ENCODE results near the gene SOS1. TPM values are rescaled to one million over a fixed set of nuclear protein-coding genes. Genes with fewer than 3 reads are reported as not detected.
A peak's percentile ranks its signal among the peaks of the same experiment; 100 is the strongest.

The SOS1 gene
- total RNA-seq, 2 experiments from 2014 or later: 16.8 to 17.1 TPM

DNA sequence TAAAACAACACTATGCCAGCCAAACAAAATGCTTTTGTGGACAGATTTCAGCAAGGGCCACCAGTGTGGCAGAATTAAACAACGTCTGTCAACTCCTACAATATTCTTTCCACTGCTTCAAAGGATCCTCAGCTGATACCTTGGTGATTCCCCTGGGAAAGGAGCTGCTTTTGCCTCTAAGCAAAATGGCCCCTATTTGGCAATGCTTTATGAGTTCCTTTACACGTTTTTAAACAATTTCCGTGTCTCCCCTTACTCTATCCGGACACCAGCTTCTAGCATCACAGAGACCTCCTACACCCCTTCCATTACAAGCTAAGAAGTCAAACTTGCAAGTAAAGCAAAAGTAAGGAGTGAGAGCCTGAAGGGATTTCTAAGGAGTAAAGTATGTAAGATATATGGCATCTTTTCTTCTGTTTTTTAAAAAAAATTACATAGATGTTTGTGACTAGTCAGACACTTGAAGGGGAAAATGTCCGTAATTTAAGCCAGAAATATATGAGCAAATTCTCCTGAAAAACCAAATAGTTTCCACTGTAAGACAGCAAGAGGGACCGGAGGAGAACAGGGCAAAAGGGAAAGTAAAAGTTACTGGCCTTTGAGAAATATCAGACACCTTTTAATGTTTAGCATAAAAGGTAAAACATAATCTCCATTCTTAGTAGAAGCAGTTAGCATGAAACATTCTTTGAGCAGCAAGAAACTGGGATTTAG, 1.9 kb downstream of the SOS1 start:
- H3K36me3 Mint-ChIP-seq (ENCODE audit: low read depth): peaks cover 11% of the 10 kb centered on the region
- intact Hi-C loops (cut with micrococcal nuclease): loop anchor here (2.0 kb wide), 2 partner anchors 50 to 172 kb away; no protein-coding TSS in a partner anchor
- peak overlapping the region; percentile 80 for H3K27ac Mint-ChIP-seq
- peak overlapping the region; percentile 80 for H3K4me3 Mint-ChIP-seq
- peaks cover 50% of the 10 kb centered on the region for H3K4me1 Mint-ChIP-seq (ENCODE audit: low read depth)
- no peaks in the 10 kb centered on the region for H3K9me3 Mint-ChIP-seq
- H3K27me3 Mint-ChIP-seq (ENCODE audit: low read depth): no peaks in the 10 kb centered on the region
- DNase-seq: no peak
- CTCF ChIA-PET: interaction anchor here (0.6 to 4.3 kb wide), 12 partner anchors 9 to 171 kb away, joined by 3 to 53 read pairs (median 4); no protein-coding TSS in a partner anchor

DNA sequence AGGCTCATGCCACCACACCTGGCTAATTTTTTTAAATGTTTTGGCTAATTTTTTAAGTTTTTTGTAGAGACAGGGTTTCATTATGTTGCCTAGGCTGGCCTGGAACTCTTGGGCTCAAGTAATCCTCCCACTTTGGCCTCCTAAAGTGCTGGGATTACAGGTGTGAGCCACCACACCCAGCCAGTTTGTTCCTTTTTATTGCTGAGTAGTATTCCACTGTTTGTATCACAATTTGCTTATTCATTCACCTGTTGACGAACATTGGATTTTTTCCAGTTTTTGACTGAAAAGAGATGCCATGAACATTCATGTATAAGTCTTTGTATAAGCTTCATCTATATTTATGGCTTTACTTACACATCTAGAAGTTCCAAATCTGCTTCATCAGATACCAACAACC, 5.3 kb downstream of the SOS1 start:
- Mint-ChIP-seq H3K4me1 (ENCODE audit: low read depth) (peaks cover 56% of the 10 kb centered on the region), H3K27ac (no peak overlapping the region), H3K9me3 (no peaks in the 10 kb centered on the region), H3K27me3 (ENCODE audit: low read depth) (no peaks in the 10 kb centered on the region), H3K36me3 (ENCODE audit: low read depth) (peaks cover 16% of the 10 kb centered on the region), H3K4me3 (no peak overlapping the region)
- CTCF ChIA-PET: no interaction called here
- intact Hi-C loops (cut with micrococcal nuclease): no loop called here
- no peak for DNase-seq

DNA sequence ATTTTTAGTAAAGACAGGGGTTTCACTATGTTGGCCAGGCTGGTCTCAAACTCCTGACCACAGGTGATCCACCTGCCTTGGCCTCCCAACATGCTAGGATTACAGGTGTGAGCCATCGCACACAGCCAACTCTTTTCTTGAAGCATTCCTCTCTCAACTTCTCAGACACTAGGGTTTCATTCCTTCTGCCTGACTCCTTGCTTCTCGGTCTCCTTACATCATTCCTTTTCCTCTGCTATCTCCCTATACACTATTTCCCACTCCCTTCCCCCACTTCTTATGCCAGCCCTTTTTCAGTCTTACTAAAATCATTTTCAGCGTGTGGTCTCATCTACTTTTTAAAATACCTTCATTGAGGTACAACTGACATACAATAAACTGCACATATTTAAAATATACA, 6.1 kb downstream of the SOS1 start:
- Mint-ChIP-seq H3K27ac (no peak overlapping the region), H3K36me3 (ENCODE audit: low read depth) (peaks cover 16% of the 10 kb centered on the region), H3K4me1 (ENCODE audit: low read depth) (peaks cover 59% of the 10 kb centered on the region), H3K9me3 (no peaks in the 10 kb centered on the region), H3K4me3 (no peak overlapping the region), H3K27me3 (ENCODE audit: low read depth) (no peaks in the 10 kb centered on the region)
- DNase-seq: no peak
- CTCF ChIA-PET: no interaction called here
- intact Hi-C loops (cut with micrococcal nuclease): no loop called here

DNA sequence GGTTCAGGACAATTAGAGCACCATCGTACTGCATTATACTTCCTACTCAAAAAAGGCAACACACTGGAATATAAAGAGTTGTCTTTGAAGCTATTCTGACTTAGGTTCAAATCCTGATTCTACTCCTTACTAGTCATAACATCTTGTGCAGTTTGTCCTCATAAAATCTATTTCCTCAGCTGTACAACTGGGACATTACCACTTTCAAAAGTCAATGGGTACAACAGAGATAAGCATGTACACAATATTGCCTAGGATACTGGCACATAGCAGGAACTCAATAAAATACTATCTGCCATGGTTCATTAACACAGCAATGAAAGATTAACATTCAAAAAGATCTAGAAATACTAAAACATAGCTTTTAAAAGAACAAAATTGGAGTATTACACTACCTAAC, 11.3 kb downstream of the SOS1 start:
- no peak overlapping the region for H3K27ac Mint-ChIP-seq
- H3K9me3 Mint-ChIP-seq: no peaks in the 10 kb centered on the region
- CTCF ChIA-PET: interaction anchor here (0.8 to 2.4 kb wide), 5 partner anchors 10 to 118 kb away, joined by 3 to 10 read pairs (median 4); no protein-coding TSS in a partner anchor
- no peaks in the 10 kb centered on the region for H3K27me3 Mint-ChIP-seq (ENCODE audit: low read depth)
- peaks cover 7% of the 10 kb centered on the region for H3K36me3 Mint-ChIP-seq (ENCODE audit: low read depth)
- peaks cover 49% of the 10 kb centered on the region for H3K4me1 Mint-ChIP-seq (ENCODE audit: low read depth)
- no peak for DNase-seq
- H3K4me3 Mint-ChIP-seq: no peak overlapping the region
- intact Hi-C loops (cut with micrococcal nuclease): no loop called here

DNA sequence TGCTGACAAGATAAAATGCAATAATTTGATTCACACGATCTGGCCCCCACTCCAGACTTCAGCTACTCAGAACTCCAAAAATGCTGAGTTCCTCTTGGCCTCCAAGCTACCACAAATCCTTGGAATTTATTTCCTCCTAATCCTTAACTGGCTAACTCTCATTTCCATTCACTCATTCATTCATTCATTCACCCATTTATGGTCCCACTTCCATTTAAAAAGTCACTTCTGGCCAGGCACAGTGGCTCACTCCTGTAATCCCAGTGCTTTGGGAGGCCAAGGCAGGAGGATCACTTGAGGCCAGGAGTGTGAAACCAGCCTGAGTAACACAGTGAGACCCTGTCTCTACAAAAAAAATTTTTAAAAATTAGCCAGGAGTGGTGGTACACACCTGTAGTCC, 12.5 kb downstream of the SOS1 start:
- Mint-ChIP-seq H3K36me3 (ENCODE audit: low read depth) (peaks cover 7% of the 10 kb centered on the region), H3K27me3 (ENCODE audit: low read depth) (no peaks in the 10 kb centered on the region), H3K4me1 (ENCODE audit: low read depth) (peaks cover 46% of the 10 kb centered on the region), H3K4me3 (no peak overlapping the region), H3K9me3 (no peaks in the 10 kb centered on the region), H3K27ac (no peak overlapping the region)
- CTCF ChIA-PET: interaction anchor here (1.7 to 2.1 kb wide), 2 partner anchors 10 to 11 kb away, joined by 4 to 10 read pairs; no protein-coding TSS in a partner anchor
- intact Hi-C loops (cut with micrococcal nuclease): no loop called here
- no peak for DNase-seq

DNA sequence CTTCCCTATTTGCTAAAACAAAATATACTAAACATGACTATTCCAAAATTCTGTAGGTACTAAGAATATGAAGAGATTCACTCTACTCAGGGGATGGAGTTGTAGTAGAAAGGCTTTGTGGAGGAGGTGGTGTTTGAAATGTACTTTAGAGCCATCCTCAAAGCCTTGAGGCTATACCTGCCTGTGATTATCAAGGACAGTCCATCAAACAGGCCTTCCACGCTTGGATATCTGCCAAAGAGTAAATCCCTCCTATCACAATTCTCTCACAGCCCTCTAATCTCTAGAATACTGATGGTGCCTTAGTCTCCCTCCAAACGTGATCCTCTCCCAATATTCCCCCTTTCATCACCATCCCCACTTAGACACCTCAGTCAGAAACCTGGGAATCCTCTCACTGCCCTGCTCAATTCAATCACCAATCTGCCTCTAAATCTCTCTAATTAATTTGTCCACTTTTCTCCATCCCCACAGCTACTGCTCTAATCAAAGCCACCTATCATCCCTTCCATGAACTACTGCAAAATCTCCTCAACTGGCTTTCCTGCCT, 13.1 kb downstream of the SOS1 start:
- DNase-seq: no peak
- H3K9me3 Mint-ChIP-seq: no peaks in the 10 kb centered on the region
- no peak overlapping the region for H3K4me3 Mint-ChIP-seq
- no peaks in the 10 kb centered on the region for H3K27me3 Mint-ChIP-seq (ENCODE audit: low read depth)
- H3K36me3 Mint-ChIP-seq (ENCODE audit: low read depth): peaks cover 7% of the 10 kb centered on the region
- CTCF ChIA-PET: interaction anchor here (2.1 kb wide), 1 partner anchor 11 kb away, joined by 10 read pairs; no protein-coding TSS in a partner anchor
- intact Hi-C loops (cut with micrococcal nuclease): no loop called here
- H3K27ac Mint-ChIP-seq: no peak overlapping the region
- H3K4me1 Mint-ChIP-seq (ENCODE audit: low read depth): peaks cover 48% of the 10 kb centered on the region

DNA sequence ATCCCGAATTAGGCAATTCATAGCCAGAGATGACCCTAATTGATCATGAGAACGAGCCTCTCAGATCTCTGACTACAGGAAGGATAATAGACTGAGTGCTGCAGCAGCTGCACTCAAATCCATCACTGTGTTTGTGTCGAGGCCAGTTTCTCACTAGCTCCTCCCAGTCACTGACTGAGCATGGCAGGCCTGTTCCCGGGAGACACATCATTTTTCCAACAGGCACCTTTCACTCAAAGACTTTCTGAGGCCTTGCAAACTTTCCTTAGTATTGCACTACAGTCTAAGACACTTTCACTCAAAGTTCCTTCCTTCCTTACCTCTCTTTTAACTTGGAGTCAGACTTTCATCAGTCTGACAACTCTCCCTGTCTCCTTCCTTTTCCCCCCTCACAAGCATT, 13.7 kb downstream of the SOS1 start:
- H3K27ac Mint-ChIP-seq: no peak overlapping the region
- peaks cover 7% of the 10 kb centered on the region for H3K36me3 Mint-ChIP-seq (ENCODE audit: low read depth)
- H3K4me3 Mint-ChIP-seq: no peak overlapping the region
- no peaks in the 10 kb centered on the region for H3K27me3 Mint-ChIP-seq (ENCODE audit: low read depth)
- intact Hi-C loops (cut with micrococcal nuclease): no loop called here
- peaks cover 42% of the 10 kb centered on the region for H3K4me1 Mint-ChIP-seq (ENCODE audit: low read depth)
- CTCF ChIA-PET: interaction anchor here (0.7 kb wide), 3 partner anchors 11 to 460 kb away, joined by 3 to 6 read pairs (median 3); no protein-coding TSS in a partner anchor
- no peak for DNase-seq
- no peaks in the 10 kb centered on the region for H3K9me3 Mint-ChIP-seq

DNA sequence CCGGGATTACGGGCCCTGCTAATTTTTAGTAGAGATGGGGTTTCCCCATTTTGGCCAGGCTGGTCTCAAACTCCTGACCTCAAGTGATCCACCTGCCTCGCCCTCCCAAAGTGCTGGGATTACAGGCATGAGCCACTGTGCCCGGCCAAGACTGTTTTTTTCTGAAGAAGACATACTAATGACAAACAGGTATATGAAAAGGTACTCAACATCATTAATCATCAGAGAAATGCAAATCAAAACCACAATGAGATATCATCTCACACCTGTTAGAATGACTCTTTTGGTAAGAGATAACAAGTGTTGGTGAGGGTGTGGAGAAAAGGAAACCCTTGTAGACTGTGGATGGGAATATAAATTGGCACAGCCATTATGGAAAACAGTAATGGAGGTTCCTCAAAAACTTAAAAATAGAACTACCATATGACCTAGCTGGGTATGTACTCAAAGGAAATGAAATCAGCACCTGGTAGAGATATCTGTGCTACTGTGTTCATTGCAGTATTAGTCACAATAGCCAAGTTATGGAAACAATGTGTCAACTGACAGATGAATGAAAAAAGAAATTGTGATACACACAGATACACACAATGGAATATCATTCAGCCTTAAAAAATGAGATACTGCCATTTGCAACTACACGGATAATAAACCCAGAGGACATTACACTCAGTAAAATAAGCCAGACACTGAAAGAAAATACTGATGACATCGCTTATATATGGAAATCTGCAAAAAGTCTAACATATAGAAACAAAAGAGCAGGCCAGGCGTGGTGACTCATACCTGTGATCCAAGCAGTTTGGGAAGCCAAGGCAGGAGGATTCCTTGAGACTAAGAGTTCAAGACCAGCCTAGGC, 20.8 kb downstream of the SOS1 start:
- Mint-ChIP-seq H3K36me3 (ENCODE audit: low read depth) (peaks cover 6% of the 10 kb centered on the region), H3K27ac (peak overlapping the region; percentile 75), H3K9me3 (peaks cover 4% of the 10 kb centered on the region), H3K27me3 (ENCODE audit: low read depth) (no peaks in the 10 kb centered on the region), H3K4me3 (no peak overlapping the region), H3K4me1 (ENCODE audit: low read depth) (peaks cover 47% of the 10 kb centered on the region)
- intact Hi-C loops (cut with micrococcal nuclease): loop anchor here (1.0 to 5.0 kb wide), 9 partner anchors 24 to 433 kb away; partner anchors contain the start of gene MAP4K3
- CTCF ChIA-PET: interaction anchor here (1.1 to 1.2 kb wide), 2 partner anchors 19 to 41 kb away, joined by 3 read pairs; no protein-coding TSS in a partner anchor
- peak; percentile 38 for DNase-seq

DNA sequence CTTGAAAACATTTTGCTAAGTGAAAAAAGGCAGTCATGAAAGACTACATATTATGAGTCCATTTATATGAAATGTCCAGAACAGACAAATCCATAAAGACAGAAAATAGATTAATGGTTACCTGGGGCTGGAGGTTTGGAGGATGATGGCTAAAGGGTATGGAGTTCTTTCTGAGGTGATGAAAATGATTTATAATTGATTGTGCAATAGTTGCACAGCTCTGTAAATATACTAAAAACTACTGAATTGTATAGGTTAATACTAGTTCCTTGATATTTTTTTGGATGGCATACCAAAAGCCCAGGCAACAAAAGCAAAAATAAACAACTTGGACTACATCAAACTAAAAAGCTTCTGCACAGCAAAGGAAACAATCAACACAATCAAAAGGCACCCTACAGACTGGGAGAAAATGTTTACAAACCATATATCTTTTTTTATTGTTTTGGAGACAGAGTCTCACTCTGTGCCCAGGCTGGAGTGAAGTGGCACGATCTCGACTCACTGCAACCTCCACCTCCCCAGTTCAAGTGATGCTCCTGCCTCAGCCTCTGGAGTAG, 21.5 kb downstream of the SOS1 start:
- no peaks in the 10 kb centered on the region for H3K27me3 Mint-ChIP-seq (ENCODE audit: low read depth)
- CTCF ChIA-PET: interaction anchor here (1.2 kb wide), 1 partner anchor 20 kb away, joined by 3 read pairs; no protein-coding TSS in a partner anchor
- H3K36me3 Mint-ChIP-seq (ENCODE audit: low read depth): peaks cover 6% of the 10 kb centered on the region
- DNase-seq: no peak
- peaks cover 4% of the 10 kb centered on the region for H3K9me3 Mint-ChIP-seq
- H3K4me3 Mint-ChIP-seq: no peak overlapping the region
- H3K4me1 Mint-ChIP-seq (ENCODE audit: low read depth): peaks cover 51% of the 10 kb centered on the region
- H3K27ac Mint-ChIP-seq: peak overlapping the region; percentile 75
- intact Hi-C loops (cut with micrococcal nuclease): no loop called here

DNA sequence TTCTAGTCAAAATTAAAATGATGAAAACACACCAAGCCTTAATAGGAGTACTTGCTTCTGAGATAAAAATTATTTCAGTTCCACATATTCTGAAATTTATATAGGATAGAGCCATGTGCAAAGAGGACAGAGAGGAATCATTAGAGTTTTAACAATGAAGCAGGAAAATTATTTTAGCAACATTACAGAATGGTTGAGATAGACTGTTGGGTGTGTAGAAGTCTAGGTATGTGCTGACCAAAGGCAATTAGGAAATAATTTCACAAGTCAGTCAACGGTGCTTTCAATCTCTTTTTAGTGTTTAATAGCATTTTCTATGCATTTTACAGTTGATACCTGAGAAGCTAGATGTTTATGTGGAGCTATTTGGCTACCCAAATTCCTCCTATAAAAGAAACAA, 25.2 kb downstream of the SOS1 start:
- CTCF ChIA-PET: interaction anchor here (0.7 kb wide), 1 partner anchor 11 kb away, joined by 3 read pairs; no protein-coding TSS in a partner anchor
- Mint-ChIP-seq H3K4me1 (ENCODE audit: low read depth) (peaks cover 47% of the 10 kb centered on the region), H3K9me3 (peaks cover 3% of the 10 kb centered on the region), H3K36me3 (ENCODE audit: low read depth) (peaks cover 10% of the 10 kb centered on the region), H3K4me3 (no peak overlapping the region), H3K27me3 (ENCODE audit: low read depth) (no peaks in the 10 kb centered on the region), H3K27ac (no peak overlapping the region)
- no peak for DNase-seq
- intact Hi-C loops (cut with micrococcal nuclease): no loop called here

DNA sequence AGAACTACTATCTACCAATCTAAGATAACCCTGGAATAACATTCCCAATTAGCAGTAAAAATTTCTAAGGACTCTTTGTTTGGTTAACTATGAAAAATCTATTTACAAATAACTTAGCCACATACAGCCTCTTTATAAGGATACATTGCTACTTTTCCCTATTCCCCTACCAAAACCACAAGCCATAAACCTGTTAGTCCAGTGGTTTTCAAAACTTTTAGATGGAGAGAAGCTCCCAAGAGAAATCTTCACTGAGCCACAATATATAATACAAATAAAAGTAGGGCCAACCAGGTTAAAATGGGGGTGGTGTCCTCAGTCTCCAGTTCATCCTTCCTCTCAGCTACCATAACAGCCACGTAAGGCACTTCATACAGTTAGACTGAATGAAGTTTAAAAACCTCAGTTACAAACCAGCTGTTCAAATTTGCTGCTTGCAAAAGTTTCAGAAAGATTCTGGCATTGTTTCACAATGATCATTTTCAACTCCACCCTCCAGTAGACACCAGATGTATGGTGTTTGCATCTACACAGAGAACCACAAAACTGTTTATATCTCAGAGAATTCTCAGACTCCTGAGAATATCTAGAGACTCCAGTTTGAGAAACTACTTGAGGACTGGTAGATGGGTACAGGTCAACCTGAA, 26.0 kb downstream of the SOS1 start:
- Mint-ChIP-seq H3K27me3 (ENCODE audit: low read depth) (no peaks in the 10 kb centered on the region), H3K4me3 (no peak overlapping the region), H3K36me3 (ENCODE audit: low read depth) (peaks cover 9% of the 10 kb centered on the region), H3K4me1 (ENCODE audit: low read depth) (peaks cover 39% of the 10 kb centered on the region), H3K9me3 (no peaks in the 10 kb centered on the region), H3K27ac (no peak overlapping the region)
- intact Hi-C loops (cut with micrococcal nuclease): no loop called here
- DNase-seq: no peak
- CTCF ChIA-PET: interaction anchor here (0.7 to 1.2 kb wide), 5 partner anchors 14 to 135 kb away, joined by 3 to 4 read pairs (median 3); no protein-coding TSS in a partner anchor

Data from activated naive CD4-positive, alpha-beta T cell treated with anti-CD3 and anti-CD28 coated beads for 36 hours (primary cell).